ENCODE data around the gene ARL17B. TPM values are rescaled to one million over a fixed set of nuclear protein-coding genes. Genes with fewer than 3 reads are reported as not detected.
A peak's percentile ranks its signal among the peaks of the same experiment; 100 is the strongest.
"Not testable (repeated sequence)": the region's sequence is repeated elsewhere in the genome, so short reads cannot be mapped to it uniquely, and the experiment has no call there.

The ARL17B gene
- total RNA-seq, 2 donors from 2014 or later: 21.4 to 28.3 TPM

DNA sequence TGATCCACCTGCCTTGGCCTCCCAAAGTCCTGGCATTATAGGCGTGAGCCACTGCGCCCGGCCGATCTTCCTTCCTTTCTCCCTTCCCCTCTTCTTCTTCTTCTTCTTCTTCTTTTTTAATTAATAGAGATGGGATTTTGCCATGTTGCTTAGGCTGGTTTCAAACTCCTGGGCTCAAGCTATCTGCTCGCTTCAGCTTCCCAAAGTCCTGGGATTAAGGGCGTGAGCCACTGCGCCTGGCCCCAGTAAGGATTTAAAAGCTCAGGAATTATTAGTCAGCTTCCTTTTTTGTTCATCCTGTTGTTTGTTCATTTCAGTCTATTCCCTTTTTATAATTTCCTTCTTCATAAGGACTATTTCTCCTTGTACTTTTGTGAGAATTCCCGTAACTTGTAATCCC, 99.3 kb downstream of the ARL17B start:
- no peak overlapping the region for H3K27ac ChIP-seq
- TF ChIP-seq, protein P1, sequence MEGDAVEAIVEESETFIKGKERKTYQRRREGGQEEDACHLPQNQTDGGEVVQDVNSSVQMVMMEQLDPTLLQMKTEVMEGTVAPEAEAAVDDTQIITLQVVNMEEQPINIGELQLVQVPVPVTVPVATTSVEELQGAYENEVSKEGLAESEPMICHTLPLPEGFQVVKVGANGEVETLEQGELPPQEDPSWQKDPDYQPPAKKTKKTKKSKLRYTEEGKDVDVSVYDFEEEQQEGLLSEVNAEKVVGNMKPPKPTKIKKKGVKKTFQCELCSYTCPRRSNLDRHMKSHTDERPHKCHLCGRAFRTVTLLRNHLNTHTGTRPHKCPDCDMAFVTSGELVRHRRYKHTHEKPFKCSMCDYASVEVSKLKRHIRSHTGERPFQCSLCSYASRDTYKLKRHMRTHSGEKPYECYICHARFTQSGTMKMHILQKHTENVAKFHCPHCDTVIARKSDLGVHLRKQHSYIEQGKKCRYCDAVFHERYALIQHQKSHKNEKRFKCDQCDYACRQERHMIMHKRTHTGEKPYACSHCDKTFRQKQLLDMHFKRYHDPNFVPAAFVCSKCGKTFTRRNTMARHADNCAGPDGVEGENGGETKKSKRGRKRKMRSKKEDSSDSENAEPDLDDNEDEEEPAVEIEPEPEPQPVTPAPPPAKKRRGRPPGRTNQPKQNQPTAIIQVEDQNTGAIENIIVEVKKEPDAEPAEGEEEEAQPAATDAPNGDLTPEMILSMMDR (IDR thresholded peaks at IDR 0.05): no peak
- H3K9me3 ChIP-seq: no peaks in the 10 kb centered on the region
- H3K4me3 ChIP-seq: no peak overlapping the region
- no peaks in the 10 kb centered on the region for H3K36me3 ChIP-seq
- peaks cover 0 to 7% of the 10 kb centered on the region in 2 donors for H3K4me1 ChIP-seq (ENCODE audit: control insufficient read depth in 1 of 2, low read depth in 2 of 2)
- no peak for DNase-seq (ENCODE audit: low spot score)
- no peaks in the 10 kb centered on the region for H3K27me3 ChIP-seq (replicated peaks; ENCODE audit: insufficient read depth)
- ATAC-seq (ENCODE audit: insufficient number of reproducible peaks, low FRiP score, low read depth): no peak

DNA sequence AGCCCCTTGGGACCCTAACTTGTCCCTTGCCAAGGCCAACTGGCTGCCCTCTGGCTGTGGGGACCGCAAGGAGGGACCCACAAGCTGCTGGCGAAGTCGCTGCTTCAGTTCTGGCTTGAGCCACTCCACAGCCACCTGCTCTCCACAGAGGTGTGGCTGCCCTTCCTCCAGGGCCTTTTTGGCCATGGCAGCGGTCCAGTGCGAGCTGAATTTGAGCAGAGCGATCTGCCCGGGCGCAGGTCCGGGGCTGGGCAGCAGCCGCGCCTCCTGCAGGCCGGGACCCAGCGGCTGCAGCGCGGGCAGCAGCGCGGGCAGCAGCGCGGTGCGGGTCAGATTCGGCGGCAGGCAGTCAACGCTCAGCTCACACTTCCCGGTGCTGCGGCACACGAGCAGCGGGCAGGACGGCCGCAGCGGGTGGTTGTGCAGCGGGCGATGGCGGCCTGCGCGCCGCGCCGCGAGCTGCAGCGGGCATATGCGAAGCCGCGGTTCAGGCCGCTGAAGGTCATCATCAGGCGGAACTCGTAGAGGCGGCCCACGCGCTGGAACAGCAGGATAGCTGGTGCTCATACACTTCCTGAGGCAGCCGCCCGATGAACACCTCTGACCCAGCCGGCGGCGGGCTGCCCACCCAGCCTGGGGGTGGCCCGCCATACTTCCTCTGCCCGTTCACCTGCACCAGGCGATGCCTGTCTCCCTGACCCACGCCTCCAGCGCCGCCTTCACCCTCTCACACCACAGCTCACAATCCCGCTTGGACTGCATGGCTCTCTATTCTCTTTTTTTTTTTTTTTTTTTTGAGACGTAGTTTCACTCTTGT, 101.5 kb downstream of the ARL17B start:
- not testable (repeated sequence) for H3K4me1 ChIP-seq (ENCODE audit: control insufficient read depth in 1 of 2, low read depth in 2 of 2); ATAC-seq (ENCODE audit: insufficient number of reproducible peaks, low FRiP score, low read depth); H3K36me3 ChIP-seq; H3K27ac ChIP-seq; H3K27me3 ChIP-seq (replicated peaks; ENCODE audit: insufficient read depth); H3K9me3 ChIP-seq; DNase-seq (ENCODE audit: low spot score)
- H3K4me3 ChIP-seq: peak overlapping the region; percentile 65

DNA sequence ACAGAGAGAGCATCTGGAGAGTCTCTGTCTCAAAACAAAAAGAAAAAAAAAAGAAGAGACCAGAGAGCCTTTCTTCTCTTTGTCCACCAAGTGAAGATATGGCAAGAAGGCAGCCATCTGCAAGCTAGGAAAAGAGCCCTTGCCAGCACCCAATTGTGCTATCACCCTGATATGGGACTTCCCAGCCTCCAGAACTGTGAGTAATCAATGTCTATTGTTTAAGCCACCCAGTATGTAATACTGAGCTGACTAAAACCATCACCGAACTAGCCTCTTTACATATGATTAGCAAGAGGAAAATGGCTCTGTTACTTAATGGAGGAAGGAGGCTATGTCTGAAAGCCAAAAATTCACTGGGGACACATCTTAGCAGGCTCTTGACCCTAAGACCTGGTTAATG, 105.2 kb downstream of the ARL17B start:
- not testable (repeated sequence) for H3K27me3 ChIP-seq (replicated peaks; ENCODE audit: insufficient read depth); H3K9me3 ChIP-seq; H3K36me3 ChIP-seq; H3K4me1 ChIP-seq (ENCODE audit: control insufficient read depth in 1 of 2, low read depth in 2 of 2); DNase-seq (ENCODE audit: low spot score); H3K27ac ChIP-seq; ATAC-seq (ENCODE audit: insufficient number of reproducible peaks, low FRiP score, low read depth); H3K4me3 ChIP-seq

DNA sequence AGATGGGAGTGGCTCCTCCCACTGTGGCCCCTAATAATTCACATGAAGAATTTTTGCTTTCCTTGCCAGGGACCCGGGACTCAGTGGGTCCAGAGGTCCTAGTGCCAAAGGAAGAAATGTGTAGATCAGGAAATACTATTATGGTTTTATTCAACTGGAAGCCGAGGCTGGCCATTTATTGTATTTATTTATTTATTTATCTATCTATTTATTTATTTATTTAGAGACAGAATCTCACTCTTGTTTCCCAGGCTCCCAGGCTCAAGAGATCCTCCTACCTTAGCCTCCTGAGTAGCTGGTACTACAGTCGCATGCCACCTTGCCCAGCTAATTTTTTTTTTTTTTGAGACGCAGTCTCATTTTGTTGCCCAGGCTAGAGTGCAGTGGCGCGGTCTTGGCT, 107.4 kb downstream of the ARL17B start:
- not testable (repeated sequence) for H3K4me3 ChIP-seq; DNase-seq (ENCODE audit: low spot score); H3K9me3 ChIP-seq; H3K4me1 ChIP-seq (ENCODE audit: control insufficient read depth in 1 of 2, low read depth in 2 of 2); H3K36me3 ChIP-seq; H3K27me3 ChIP-seq (replicated peaks; ENCODE audit: insufficient read depth); ATAC-seq (ENCODE audit: insufficient number of reproducible peaks, low FRiP score, low read depth); H3K27ac ChIP-seq

DNA sequence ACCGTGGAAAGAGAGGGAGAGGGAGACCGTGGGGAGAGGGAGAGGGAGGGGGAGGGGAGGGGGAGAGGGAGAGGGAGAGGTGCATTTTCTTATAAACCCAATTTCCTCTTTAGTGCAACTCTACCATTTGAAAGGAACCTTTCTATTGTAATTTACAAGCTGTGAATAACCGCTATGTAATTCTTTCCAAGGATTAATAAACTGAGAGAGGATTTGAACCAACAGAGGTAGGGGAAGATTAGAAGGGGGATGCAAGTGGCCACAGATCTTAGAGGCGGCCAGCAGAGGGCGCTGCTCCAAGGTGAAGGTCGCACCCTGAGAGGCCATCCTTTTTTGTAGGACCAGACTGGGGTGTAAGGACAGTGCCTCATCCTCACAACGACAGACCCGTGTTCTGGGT, 107.8 kb downstream of the ARL17B start:
- not testable (repeated sequence) for H3K4me3 ChIP-seq; DNase-seq (ENCODE audit: low spot score); H3K9me3 ChIP-seq; H3K27ac ChIP-seq; H3K27me3 ChIP-seq (replicated peaks; ENCODE audit: insufficient read depth); H3K36me3 ChIP-seq; H3K4me1 ChIP-seq (ENCODE audit: control insufficient read depth in 1 of 2, low read depth in 2 of 2); ATAC-seq (ENCODE audit: insufficient number of reproducible peaks, low FRiP score, low read depth)
- TF ChIP-seq, protein P1 (IDR thresholded peaks at IDR 0.05): peak; percentile 41

DNA sequence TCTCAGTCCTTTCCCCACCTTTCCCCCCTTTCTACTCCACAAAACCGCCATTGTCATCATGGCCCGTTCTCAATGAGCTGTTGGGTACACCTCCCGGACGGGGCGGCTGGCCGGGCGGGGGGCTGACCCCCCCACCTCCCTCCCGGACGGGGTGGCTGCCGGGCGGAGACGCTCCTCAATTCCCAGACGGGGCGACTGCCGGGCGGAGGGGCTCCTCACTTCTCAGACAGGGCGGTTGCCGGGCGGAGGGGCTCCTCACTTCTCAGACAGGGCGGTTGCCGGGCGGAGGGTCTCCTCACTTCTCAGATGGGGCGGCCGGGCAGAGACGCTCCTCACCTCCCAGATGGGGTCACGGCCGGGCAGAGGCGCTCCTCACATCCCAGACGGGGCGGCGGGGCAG, 108.8 kb downstream of the ARL17B start:
- H3K9me3 ChIP-seq; H3K4me3 ChIP-seq; H3K27ac ChIP-seq; ATAC-seq (ENCODE audit: insufficient number of reproducible peaks, low FRiP score, low read depth); H3K36me3 ChIP-seq; DNase-seq (ENCODE audit: low spot score); H3K27me3 ChIP-seq (replicated peaks; ENCODE audit: insufficient read depth); H3K4me1 ChIP-seq (ENCODE audit: control insufficient read depth in 1 of 2, low read depth in 2 of 2): not testable (repeated sequence)

DNA sequence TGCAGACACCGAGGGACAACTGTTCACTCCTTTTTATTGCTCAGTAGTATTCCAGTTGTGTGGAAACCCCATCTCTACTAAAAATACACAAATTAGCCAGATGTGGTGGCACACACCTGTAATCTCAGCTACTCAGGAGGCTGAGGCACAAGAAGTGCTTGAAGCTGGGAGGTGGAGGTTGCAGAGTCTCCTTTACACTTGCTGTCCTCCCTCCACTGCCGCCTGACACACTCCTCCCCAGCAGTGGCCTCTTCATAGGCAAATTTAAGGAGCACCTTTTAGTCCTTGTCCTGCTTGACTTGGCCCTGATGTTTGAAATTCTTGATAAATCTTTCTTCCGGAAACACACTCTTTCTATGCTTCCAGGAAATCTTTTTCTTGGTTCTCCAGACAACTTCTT, 112.4 kb downstream of the ARL17B start:
- not testable (repeated sequence) for ATAC-seq (ENCODE audit: insufficient number of reproducible peaks, low FRiP score, low read depth); H3K27ac ChIP-seq; H3K36me3 ChIP-seq; H3K9me3 ChIP-seq; DNase-seq (ENCODE audit: low spot score); H3K4me1 ChIP-seq (ENCODE audit: control insufficient read depth in 1 of 2, low read depth in 2 of 2); H3K4me3 ChIP-seq; H3K27me3 ChIP-seq (replicated peaks; ENCODE audit: insufficient read depth)

DNA sequence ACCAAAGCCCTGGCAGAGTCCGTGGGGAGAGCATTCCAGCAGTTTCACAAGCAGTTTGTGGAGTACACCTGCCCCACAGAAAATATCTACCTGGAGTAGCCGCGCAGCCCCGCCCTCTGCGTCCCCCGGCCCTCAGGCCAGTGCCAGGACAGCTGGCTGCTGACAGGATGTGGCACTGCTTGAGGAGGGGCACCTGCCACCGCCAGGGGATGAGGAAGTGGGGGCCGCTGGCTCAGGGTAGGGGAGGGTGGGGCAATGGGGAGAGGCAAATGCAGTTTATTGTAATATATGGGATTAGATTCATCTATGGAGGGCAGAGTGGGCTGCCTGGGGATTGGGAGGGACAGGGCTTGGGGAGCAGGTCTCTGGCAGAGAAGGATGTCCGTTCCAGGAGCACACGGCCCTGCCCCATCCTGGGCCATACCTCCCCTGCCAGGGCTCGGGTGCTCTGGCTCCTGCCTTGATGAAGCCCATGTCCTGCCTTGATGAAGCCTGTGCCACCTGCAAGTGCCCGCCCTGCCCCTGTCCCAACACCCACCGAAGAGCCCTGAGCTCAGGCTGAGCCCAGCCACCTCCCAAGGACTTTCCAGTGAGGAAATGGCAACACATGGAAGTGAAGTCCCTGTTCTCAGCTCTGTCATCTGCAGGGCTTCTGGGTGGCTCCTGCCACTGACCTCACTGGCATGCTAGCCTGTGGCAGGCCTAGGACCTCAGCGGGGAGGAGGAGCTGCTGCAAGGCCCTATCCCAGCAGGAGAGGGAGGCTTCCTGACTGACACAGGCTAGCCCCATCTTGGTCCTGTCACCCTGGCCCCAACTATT, 116.4 kb downstream of the ARL17B start:
- not testable (repeated sequence) for H3K36me3 ChIP-seq; DNase-seq (ENCODE audit: low spot score); H3K4me3 ChIP-seq; H3K27ac ChIP-seq; ATAC-seq (ENCODE audit: insufficient number of reproducible peaks, low FRiP score, low read depth); H3K9me3 ChIP-seq; H3K27me3 ChIP-seq (replicated peaks; ENCODE audit: insufficient read depth); H3K4me1 ChIP-seq (ENCODE audit: control insufficient read depth in 1 of 2, low read depth in 2 of 2)

DNA sequence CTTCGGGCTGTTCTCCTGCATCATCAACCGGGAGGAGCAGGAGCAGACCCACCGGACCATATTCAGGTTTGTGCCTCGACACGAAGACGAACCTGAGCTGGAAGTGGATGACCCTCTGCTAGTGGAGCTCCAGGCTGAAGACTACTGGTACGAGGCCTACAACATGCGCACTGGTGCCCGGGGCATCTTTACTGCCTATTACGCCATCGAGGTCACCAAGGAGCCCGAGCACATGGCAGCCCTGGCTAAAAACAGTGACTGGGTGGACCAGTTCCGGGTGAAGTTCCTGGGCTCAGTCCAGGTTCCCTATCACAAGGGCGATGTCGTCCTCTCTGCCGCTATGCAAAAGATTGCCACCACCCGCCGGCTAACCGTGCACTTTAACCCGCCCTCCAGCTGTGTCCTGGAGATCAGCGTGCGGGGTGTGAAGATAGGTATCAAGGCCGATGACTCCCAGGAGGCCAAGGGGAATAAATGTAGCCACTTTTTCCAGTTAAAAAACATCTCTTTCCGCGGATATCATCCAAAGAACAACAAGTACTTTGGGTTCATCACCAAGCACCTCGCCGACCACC, 117.1 kb downstream of the ARL17B start:
- H3K27me3 ChIP-seq (replicated peaks; ENCODE audit: insufficient read depth); ATAC-seq (ENCODE audit: insufficient number of reproducible peaks, low FRiP score, low read depth); DNase-seq (ENCODE audit: low spot score); H3K36me3 ChIP-seq; H3K9me3 ChIP-seq; H3K4me1 ChIP-seq (ENCODE audit: control insufficient read depth in 1 of 2, low read depth in 2 of 2); H3K27ac ChIP-seq; H3K4me3 ChIP-seq: not testable (repeated sequence)

DNA sequence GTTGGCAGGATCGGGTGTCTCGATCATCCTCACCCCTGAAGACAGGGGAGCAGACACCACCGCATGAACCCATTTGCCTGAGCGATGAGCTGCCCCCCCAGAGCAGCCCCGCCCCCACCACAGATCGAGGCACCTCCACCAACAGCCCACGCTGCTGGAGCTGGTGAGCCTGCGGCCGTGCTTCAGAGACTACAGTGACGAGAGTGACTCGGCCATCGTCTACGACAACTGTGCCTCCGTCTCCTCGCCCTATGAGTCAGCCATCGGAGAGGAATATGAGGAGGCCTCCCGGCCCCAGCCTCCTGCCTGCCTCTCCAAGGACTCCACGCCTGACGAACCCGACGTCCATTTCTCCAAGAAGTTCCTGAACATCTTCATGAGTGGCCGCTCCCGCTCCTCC, 117.6 kb downstream of the ARL17B start:
- not testable (repeated sequence) for H3K36me3 ChIP-seq; H3K27me3 ChIP-seq (replicated peaks; ENCODE audit: insufficient read depth); H3K4me3 ChIP-seq; H3K27ac ChIP-seq; H3K4me1 ChIP-seq (ENCODE audit: control insufficient read depth in 1 of 2, low read depth in 2 of 2); ATAC-seq (ENCODE audit: insufficient number of reproducible peaks, low FRiP score, low read depth); H3K9me3 ChIP-seq; DNase-seq (ENCODE audit: low spot score)

All from thoracic aorta (tissue), 2 donors.